ENCODE measurements around the gene SAC3D1.

SAC3D1 gene

GRCh38 chr11:65027213-65028067, 13.6 kb upstream of the SAC3D1 start, which contains the start of gene SNX15:
SNX15 (plus strand) TSS chr11:65027439; CDS start chr11:65027538, 99 bp downstream.
- DNase-seq: peak; percentile 96

- DNase-seq: no peak
Observed at GRCh38 chr11:65032216-65032615, 8.8 kb upstream of the SAC3D1 start.

- DNase-seq: no peak
Observed at GRCh38 chr11:65034423-65034822, 6.6 kb upstream of the SAC3D1 start.

GRCh38 chr11:65035579-65035978, 5.4 kb upstream of the SAC3D1 start:
- no peak for DNase-seq

GRCh38 chr11:65036931-65037330, 4.1 kb upstream of the SAC3D1 start:
- DNase-seq: no peak

- no peak for DNase-seq
Observed at GRCh38 chr11:65040520-65040846, 527 bp upstream of the SAC3D1 start.

GRCh38 chr11:65042891-65043290, 1.9 kb downstream of the SAC3D1 start:
- no peak for DNase-seq

GRCh38 chr11:65043881-65044501, 3.0 kb downstream of the SAC3D1 start:
- DNase-seq: no peak

- no peak for DNase-seq
Observed at GRCh38 chr11:65045061-65045460, 4.1 kb downstream of the SAC3D1 start.

GRCh38 chr11:65045728-65046127, 4.7 kb downstream of the SAC3D1 start:
- DNase-seq: no peak

GRCh38 chr11:65047581-65048422, 6.8 kb downstream of the SAC3D1 start:
- no peak for DNase-seq

GRCh38 chr11:65051398-65051858, 10.4 kb downstream of the SAC3D1 start:
- no peak for DNase-seq

GRCh38 chr11:65053827-65054508, 13.0 kb downstream of the SAC3D1 start:
- no peak for DNase-seq

GRCh38 chr11:65055538-65055937, 14.5 kb downstream of the SAC3D1 start:
- DNase-seq: no peak

GRCh38 chr11:65056999-65057398, 16.0 kb downstream of the SAC3D1 start:
- no peak for DNase-seq

- no peak for DNase-seq
Observed at GRCh38 chr11:65057526-65057925, 16.5 kb downstream of the SAC3D1 start.

- DNase-seq: peak; percentile 30
Observed at GRCh38 chr11:65058012-65058411, 17.0 kb downstream of the SAC3D1 start.

- no peak for DNase-seq
Observed at GRCh38 chr11:65058419-65059054, 17.5 kb downstream of the SAC3D1 start, which contains the start of gene NAALADL1. NAALADL1 (minus strand) TSS chr11:65058553; CDS start chr11:65058521, 32 bp downstream.

GRCh38 chr11:65059523-65059922, 18.5 kb downstream of the SAC3D1 start:
- no peak for DNase-seq

- DNase-seq: no peak
Observed at GRCh38 chr11:65059959-65060824, 19.2 kb downstream of the SAC3D1 start.

GRCh38 chr11:65060913-65061408, 20.0 kb downstream of the SAC3D1 start:
- no peak for DNase-seq
